Germinal center (tissue), 1 donor: Measurements from ENCODE around the gene CD96.

Source experiments
- DNase-seq: peaks from one replicate; pipeline ENCODE4 v3.0.0; 2012; ENCODE audit warnings: mixed read lengths, low spot score

CD96 gene

DNA sequence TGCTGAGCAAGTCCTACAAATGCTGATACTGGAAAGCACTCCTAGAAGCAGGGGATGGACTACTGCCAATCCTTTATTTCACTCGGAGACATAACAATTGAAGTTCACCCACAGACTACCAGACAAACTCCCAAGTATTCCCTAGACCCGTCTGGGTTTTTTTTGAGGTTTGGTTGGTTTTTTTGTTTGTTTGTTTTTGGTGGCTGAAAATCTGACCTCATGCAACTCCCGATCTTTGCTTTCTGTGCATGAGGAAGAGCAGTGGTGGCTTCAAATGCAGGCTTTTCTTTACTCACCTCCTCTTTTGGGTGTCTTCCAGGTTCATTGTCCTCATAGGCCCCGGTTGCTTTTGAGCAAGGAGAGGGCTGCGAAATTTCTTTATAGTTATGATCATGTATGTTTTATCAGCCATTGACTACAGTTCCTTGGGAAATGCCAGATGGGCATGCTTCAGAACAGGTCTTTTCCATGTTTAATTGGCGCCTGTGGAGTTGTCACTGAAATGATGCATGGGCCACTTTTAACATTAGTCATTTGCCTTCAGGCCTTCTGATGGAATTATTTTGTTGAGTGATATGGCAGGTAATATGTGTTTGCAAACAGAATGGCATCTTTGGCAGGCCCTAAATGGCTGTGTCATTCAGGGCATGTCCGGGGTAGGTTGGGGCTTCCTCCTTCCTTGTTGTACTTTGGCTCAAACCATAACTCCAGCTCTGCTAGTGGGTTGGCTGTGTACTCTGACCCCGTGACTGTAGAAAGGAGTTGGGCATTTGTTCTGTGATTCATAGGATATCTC is 134.4 kb downstream of the CD96 start:
- DNase-seq = no peak

DNA sequence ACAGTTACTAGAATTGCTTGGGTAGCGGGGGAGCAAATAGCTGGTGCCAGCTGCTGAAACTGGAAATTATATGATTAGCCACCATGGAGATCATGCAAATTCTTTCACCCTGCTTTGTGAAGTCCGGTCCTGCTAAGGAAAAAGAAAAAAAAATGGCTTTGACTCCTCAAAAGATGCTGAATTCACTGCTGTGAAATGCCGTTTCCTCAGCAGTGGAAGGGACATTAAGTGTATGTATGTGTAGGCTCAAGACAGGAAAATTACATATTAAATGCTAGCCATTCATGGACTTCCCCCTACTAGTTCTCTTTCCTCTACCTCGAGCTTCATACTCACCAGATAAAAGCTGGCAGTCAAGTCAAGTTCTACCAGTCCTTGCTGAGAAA is 135.0 kb downstream of the CD96 start:
- DNase-seq = no peak

DNA sequence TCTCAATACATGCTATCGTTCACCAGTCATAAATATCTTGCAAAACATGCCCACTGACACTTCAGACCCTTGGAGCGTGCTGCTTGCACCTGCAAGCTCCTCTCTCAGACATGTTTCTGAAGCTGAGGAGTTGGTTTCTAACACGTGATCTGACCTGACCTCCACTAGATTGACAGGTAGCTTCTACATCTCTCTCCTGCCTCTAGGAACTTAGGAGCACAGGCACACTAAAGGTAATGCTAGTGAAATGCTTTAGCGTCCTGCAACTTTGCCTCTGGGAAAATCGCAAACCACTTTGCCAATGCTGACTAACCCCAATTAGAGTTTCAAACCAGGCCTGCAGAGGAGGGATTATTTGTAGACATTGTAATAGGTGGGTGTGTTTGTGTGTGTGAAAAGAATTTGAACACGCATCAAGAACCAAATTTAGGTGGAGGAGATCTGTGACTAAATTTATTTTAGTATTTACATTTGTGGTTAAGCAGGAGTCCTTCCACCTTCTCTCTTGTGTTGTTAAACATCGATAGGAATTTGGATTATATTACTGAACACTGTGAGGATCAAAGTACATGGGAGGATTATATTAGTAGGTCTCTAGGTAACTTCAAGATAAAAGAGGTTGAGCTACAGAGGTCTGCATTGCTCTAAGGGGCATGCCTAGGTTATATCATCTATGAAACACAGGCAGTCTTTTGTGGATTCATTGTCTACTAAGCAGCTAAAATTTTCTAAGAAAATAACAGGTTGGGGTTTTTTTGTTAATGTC is 139.8 kb downstream of the CD96 start:
- no peak for DNase-seq

DNA sequence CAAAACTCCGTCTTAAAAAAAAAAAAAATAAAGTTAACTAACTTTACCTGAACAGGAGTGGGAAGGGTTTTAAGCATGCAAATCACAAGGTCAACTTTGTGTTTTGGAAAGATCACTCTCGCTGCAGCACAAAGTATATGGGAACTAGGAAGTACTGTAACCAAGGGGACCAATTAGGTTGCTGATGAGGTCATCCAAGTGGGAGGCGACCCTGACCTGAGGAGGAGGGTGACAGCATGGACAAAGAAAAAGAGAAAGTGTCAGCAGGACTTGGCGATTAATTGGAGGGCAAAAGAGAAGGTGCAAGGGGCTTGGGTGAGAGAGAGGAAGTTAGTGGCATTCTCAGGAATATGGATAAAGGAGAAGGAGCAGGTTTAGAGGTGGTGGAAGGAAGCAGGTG is 142.6 kb downstream of the CD96 start:
- no peak for DNase-seq

DNA sequence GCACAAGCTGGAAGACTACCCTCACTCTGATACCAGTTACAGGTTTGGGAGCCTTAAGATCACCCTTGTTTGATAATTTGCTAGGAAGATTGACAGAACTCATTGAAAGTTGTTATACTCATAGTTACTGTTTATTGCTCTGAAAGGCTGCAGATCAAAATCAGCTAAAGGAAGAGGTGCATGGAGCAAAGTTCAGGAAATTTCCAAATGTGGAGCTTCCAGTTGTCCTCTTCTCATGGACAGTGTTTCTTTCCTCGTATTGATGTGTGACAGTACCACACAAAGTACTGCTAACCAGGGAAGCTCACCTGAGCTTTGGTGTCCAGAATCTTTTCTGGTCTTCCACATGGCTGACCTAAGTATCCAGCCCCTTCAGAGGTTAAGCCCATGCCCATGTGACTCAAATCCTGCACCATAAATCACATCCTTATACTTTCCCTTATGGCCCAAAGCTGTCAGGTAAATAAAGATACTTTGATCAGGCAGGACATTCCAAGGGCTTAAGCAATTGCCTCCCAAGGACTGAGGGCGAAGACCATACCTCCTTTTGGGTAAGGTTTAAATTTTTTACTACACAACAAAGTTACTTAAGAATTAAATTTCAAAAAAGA is 146.3 kb downstream of the CD96 start:
- DNase-seq = no peak

DNA sequence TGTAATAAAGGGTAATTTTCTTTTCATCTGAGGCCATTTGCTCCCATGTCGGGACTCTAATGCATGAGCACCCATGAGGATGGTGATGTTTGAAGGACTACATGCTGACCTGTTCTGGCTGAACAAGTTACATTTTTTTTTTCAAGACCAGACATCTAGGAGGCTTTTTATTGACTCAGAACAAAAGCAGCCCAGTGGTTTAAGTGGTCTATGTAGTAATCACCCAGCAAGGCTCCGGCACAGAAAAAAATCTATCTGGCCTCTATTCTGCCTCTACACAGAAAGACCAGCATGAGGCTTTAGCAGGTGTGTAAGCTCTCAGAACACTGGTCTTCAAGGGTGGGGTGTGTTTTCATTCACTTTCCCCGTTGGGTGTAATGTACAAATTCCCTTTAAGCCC is 148.2 kb downstream of the CD96 start:
- DNase-seq = no peak

DNA sequence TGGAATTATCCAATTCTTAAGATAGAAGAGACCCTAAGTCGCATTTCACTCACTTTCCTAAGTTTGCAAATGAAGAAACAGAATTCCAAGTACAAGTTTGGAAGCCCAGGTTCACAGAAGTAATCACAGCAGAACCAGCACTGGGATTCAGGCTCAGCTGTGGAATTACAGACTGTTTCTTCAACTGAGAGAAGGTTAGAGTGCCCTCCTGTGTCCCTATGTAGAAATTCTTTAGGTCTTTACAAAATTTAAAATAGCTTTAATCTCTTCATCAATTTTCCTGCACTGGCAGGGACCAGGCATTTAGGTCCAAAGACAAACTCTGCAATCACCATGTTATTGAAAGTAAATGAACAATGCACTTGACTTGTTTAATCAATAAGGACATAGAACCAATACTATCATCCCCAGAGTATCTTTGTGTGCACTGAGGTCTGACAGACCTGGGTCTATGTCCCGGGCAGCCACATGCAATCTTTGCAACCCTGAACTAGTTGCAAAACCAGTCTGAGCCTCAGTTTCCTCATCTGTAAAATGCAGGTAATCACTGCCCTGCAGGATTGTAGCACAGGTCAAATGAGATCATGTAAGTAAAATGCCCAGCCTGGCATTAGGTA is 149.4 kb downstream of the CD96 start:
- DNase-seq = no peak

DNA sequence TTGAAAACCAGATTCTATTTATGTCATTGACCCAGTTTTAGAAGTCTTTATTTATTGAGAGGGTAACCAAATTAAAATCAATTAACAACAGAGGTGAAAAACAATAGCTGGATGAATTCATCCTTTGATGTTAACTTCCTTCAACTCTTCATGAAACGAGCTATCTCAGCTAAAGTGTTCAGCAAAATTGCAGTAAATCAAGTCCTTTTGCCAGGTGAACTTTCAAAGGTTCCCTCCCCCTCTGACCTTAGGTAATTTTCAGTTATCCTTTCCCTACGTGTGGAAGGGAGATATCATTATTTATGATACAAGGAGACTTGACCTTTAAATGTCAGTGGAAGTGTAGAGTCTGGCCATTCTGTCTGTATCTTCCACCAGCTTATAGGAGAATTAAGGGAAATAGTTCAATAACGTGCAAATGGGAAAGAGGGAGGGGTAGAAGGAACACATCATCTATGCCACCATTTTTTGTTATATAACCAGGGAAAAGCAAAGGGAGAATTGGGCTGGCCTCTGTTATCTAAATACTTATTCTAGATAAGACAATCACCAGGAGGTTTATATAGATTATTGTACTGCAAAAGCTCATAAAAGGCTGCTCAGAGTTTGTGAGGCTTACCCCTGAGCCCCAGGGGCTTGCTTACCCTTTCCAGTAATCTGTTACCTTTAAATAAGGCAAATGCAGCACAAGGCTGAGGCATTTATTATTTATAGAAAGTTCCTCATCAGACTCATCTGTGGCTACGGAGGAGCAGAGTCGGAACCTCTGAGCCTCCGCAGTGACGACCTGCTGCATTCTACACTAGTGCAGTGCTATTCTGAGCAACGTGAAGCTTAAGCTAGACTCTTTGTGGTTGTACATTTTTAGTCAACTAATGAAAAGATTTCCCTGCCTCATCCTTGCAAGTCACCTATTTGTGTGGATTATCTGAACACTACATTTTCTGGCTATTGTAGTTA is 150.9 kb downstream of the CD96 start:
- no peak for DNase-seq

DNA sequence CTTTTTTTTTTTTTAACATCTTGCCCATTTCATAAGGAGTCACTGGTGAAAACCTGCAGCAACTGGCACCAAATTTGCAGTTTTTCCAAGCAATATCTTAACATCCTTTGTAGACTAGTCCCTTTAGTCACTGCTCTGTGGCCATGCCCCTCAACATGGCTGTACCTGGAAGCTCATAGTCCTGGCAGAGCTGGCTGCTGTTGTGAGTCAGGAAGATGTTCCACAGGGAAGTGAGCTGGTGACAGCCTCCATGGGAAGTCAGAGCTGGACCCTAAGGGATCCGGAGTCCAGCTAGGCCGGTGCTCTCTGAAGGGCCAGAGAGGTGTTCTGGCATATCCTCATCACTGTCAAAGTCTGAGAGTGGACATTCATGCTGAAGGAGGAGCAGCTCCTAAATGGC is 152.5 kb downstream of the CD96 start:
- DNase-seq = no peak

DNA sequence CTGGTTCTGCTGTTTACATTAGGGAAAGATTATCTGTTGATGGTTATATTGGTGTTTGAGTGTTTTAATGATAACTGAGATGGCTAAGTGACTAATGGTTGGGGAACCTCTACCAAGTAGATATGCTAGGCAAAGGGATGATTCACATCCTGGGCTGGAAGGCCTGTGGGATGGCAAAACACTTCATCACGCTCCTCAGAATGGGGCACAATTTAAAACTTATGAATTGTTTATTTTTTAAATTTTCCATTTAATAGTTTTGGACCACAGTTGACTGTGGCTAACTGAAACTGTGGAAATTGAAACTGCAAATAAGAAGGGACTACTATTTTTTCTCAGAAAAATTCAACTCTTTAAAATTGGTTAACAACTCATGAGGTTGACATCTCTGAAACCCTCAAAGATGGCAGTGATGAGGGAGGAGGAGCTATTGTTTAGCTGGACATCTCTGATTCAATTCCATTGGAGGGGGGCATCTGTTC is 153.7 kb downstream of the CD96 start:
- no peak for DNase-seq

DNA sequence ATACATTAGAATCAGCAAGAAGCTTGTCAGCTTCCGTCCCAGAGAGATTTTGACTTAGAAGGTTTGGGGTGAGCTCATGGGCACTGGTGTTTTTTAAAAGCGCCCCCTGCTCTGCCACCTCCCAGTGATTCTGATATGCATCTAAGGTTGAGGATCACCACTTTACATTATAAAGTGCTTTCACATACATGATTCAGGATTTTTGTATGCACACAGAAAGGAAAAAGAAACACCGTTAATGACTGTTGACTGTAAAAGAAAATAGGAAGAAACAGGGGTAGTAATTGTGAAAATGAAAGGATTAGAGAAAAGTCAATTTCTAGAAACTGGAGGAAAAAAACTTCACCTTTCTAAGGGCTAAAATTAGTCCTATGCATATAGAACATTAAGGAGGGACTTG is 158.1 kb downstream of the CD96 start:
- DNase-seq = no peak

DNA sequence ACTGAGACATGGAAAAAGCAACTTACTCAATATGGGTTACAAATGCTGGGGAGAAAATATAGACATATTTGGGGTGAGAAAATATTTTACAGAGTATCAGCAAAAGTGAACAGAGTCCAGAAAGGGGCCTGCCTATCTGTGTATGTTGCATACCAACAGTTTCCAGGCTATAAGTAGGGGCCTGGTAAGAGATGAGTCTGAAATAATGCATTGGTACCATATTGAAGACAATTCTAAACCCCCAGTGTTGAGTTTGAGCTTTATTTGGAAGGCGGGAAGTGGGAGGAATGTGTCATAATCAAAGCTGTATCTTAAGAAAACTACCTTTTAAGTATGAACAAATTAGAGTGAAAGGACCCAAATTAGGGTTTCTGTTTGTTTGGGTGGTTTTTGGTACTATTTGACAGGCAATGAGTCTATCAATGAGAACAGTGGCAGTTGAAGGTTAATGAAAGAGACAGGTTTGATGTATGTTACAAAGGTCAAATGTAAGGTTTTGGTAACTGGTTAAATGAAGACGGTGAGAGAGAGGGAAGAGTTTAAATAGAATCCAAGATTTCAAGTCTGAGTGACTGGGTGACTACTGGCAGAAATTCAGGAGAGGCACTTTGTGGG is 159.4 kb downstream of the CD96 start:
- no peak for DNase-seq
